Thyroid gland (tissue), 4 donors: ENCODE measurements around the gene NXF1.

Experiments
- CTCF ChIP-seq, 6 experiments: fragments of 200-600 bp in 3 of 6; fragments of 450-650 bp in 3 of 6; sonication (generic) in 3 of 6; IDR thresholded peaks; one replicate each; pipeline ENCODE4 v1.5.1; 2016 to 2019; ENCODE audit warnings: antibody characterized with exemption in 6 of 6, mild to moderate bottlenecking in 2 of 6, inconsistent platforms in 1 of 6, moderate library complexity in 1 of 6
- POLR2A ChIP-seq, 2 donors: fragments of 450-650 bp; IDR thresholded peaks; one replicate each; pipeline ENCODE4 v1.6.1; 2017; ENCODE audit warnings: antibody characterized with exemption in 2 of 2, mild to moderate bottlenecking in 2 of 2, moderate library complexity in 1 of 2

DNA sequence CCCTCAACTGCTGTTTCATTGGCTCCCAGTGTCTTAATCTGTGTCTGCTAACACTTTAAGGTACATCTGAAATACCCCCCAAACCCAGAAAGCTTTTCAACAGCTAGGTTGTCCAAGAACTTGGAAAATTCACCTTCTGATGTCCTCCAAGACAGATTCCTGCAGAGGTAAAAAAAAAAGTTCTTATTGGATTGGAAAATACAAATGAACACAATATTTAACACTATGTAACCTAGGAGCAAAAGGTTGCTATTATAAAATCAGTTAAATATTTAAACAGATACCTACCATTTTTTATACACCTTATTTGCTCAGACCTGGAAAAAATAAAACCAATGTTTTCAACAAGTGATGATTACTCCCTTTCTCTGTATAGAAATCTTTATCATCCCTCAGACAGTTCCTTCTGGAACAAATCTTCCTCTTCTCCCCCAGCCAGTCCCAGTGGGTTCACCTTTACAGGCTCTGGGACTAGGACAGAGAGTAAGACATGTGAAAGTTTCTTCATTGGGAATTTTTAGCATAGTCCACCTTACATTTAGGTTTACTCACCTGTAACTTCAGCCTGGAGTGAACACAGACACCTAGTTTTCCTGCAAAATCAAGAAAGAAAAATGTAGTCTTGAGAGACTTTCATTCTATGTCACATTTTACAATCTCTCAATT, 47.4 kb upstream of the NXF1 start:
- TF ChIP-seq CTCF (IDR thresholded peaks at IDR 0.05) (no peak), POLR2A (IDR thresholded peaks at IDR 0.05) (no peak)
